Neural cell (in vitro differentiated cells): ENCODE results near the gene RAB5B.

Experiments used
- CTCF ChIP-seq: fragments of 450-650 bp; IDR thresholded peaks from 2 replicates; pipeline ENCODE4 v1.5.1; 2014; ENCODE audit warnings: antibody characterized with exemption, mild to moderate bottlenecking, moderate library complexity; ENCODE audit not compliant: poor library complexity, severe bottlenecking
- SMC3 ChIP-seq: fragments of 450-650 bp; conservative IDR thresholded peaks from 2 replicates; pipeline ENCODE4 v1.6.1; 2014; ENCODE audit warnings: antibody characterized with exemption, mild to moderate bottlenecking, moderate library complexity; ENCODE audit not compliant: poor library complexity

- TF ChIP-seq CTCF, result no peak
- no peak for TF ChIP-seq SMC3
Measured at GRCh38 chr12:55972456-55972855, 1.4 kb upstream of the RAB5B start.
